Endothelial cell of umbilical vein (primary cell): ENCODE measurements around the gene ERO1B. TPM values are rescaled to one million over a fixed set of nuclear protein-coding genes. Genes with fewer than 3 reads are reported as not detected.

Experiments used
- BruUV-seq: library from RNA; stranded (reverse); fragments of 400-500 nt; replicated peaks from 2 replicates; lab custom pipeline; 2021; lab: Mats Ljungman, UMichigan
- CTCF ChIA-PET: fragments of 300-600, 350-600 bp; sonication (Branson Sonifier 250); formaldehyde crosslinking; loops from one replicate; lab custom pipeline; 2021; ENCODE audit warnings: antibody characterized with exemption, inconsistent platforms; lab: Charles Lee
- POLR2A ChIA-PET: fragments of 300-600, 350-600 bp; sonication (Branson Sonifier 250); formaldehyde crosslinking; loops from one replicate; lab custom pipeline; 2021; ENCODE audit warnings: antibody characterized with exemption, inconsistent platforms; lab: Charles Lee
- DNase-seq: peaks from one replicate; pipeline ENCODE4 v3.0.0-alpha.2; 2011; ENCODE audit warnings: low read depth, low spot score
- FAIRE-seq: peaks from 2 replicates; lab custom pipeline; 2011; peaks lifted over from hg19 to GRCh38; lab: Jason Lieb, UNC
- H2AFZ ChIP-seq: 2 replicates; pipeline ENCODE4 v1.6.0; 2012; ENCODE audit warnings: low read depth, low read length, control low read depth, inconsistent platforms
- H3K27ac ChIP-seq: 2 replicates; pipeline ENCODE4 v1.5.1; 2011; ENCODE audit warnings: low read depth, mild to moderate bottlenecking, control low read depth, low read length, moderate library complexity; ENCODE audit not compliant: insufficient read depth
- H3K27me3 ChIP-seq, 2 experiments: 2 replicates each; pipeline versions ENCODE4 v1.6.0 to v1.6.1; 2011; ENCODE audit warnings: low read length in 2 of 2, mixed read lengths in 1 of 2; ENCODE audit not compliant: control insufficient read depth in 2 of 2, insufficient read depth in 2 of 2
- H3K36me3 ChIP-seq, 2 experiments: 2 replicates in 1 of 2; 3 replicates in 1 of 2; pipeline ENCODE4 v1.5.1; 2011; ENCODE audit warnings: low read length in 2 of 2, mild to moderate bottlenecking in 1 of 2, moderate library complexity in 1 of 2; ENCODE audit not compliant: control insufficient read depth in 2 of 2, insufficient read depth in 2 of 2; ENCODE audit errors: extremely low read depth in 1 of 2
- H3K4me1 ChIP-seq: 3 replicates; pipeline ENCODE4 v1.5.1; 2011; ENCODE audit warnings: mild to moderate bottlenecking, low read length; ENCODE audit not compliant: control insufficient read depth, insufficient read depth; ENCODE audit errors: extremely low read depth
- H3K4me2 ChIP-seq: 2 replicates; pipeline ENCODE4 v1.6.1; 2011; ENCODE audit warnings: low read length, control low read depth, mixed read lengths; ENCODE audit not compliant: insufficient read depth
- H3K4me3 ChIP-seq, 3 experiments: fragments of 200-600 bp in 1 of 3; sonication (generic), shearing (Covaris generic) in 1 of 3; replicated peaks in 1 of 3; 2 replicates each; pipeline ENCODE4 v1.5.1; 2011 to 2016; ENCODE audit warnings: control low read depth in 3 of 3, low read length in 3 of 3, mild to moderate bottlenecking in 2 of 3, inconsistent platforms in 1 of 3, low read depth in 1 of 3, moderate library complexity in 1 of 3; ENCODE audit not compliant: insufficient read depth in 1 of 3
- H3K79me2 ChIP-seq: 2 replicates; pipeline ENCODE4 v1.6.0; 2012; ENCODE audit warnings: low read length, inconsistent platforms; ENCODE audit not compliant: control insufficient read depth, insufficient read depth
- H3K9ac ChIP-seq: replicated peaks from 2 replicates; pipeline ENCODE3; 2011; ENCODE audit warnings: low read length, control low read depth; ENCODE audit not compliant: insufficient read depth; ENCODE audit errors: extremely low read depth
- H3K9me1 ChIP-seq: replicated peaks from 3 replicates; pipeline ENCODE4 v1.6.0; 2011; ENCODE audit warnings: mild to moderate bottlenecking, low read length; ENCODE audit not compliant: control insufficient read depth, insufficient read depth; ENCODE audit errors: extremely low read depth
- H3K9me3 ChIP-seq: replicated peaks from 2 replicates; pipeline ENCODE4 v1.5.1; 2012; ENCODE audit warnings: low read length, inconsistent platforms; ENCODE audit not compliant: control insufficient read depth, insufficient read depth
- H4K20me1 ChIP-seq: replicated peaks from 2 replicates; pipeline ENCODE3; 2011; ENCODE audit warnings: mild to moderate bottlenecking, low read length; ENCODE audit not compliant: control insufficient read depth, insufficient read depth; ENCODE audit errors: extremely low read depth
- CTCF ChIP-seq, 2 donors: IDR thresholded peaks; 1 replicate in 1 of 2; 2 replicates in 1 of 2; pipeline ENCODE4 v1.5.1; 2011; ENCODE audit warnings: low read length in 2 of 2, mild to moderate bottlenecking in 2 of 2, moderate library complexity in 2 of 2, control low read depth in 1 of 2, inconsistent platforms in 1 of 2, low read depth in 1 of 2; ENCODE audit not compliant: insufficient read depth in 1 of 2; ENCODE audit errors: extremely low read depth in 1 of 2
- EZH2 ChIP-seq: IDR thresholded peaks from 2 replicates; pipeline ENCODE4 v1.6.1; 2012; ENCODE audit warnings: borderline replicate concordance, low read depth, mild to moderate bottlenecking, moderate library complexity, low read length, inconsistent platforms; ENCODE audit not compliant: severe bottlenecking
- FOS ChIP-seq: IDR thresholded peaks from 2 replicates; pipeline ENCODE4 v1.6.1; 2011; ENCODE audit warnings: mild to moderate bottlenecking, low read length, moderate library complexity, borderline replicate concordance; ENCODE audit not compliant: insufficient read depth
- GATA2 ChIP-seq: IDR thresholded peaks from 2 replicates; pipeline ENCODE4 v1.7.0; 2011; ENCODE audit warnings: low read depth, mild to moderate bottlenecking, moderate library complexity, mixed read lengths, low read length; ENCODE audit not compliant: insufficient read length, insufficient read depth
- JUN ChIP-seq: IDR thresholded peaks from 2 replicates; pipeline ENCODE4 v1.6.1; 2011; ENCODE audit warnings: borderline replicate concordance, low read depth; ENCODE audit not compliant: insufficient read length, insufficient read depth
- POLR2A ChIP-seq: IDR thresholded peaks from 2 replicates; pipeline ENCODE4 v1.6.1; 2012; ENCODE audit warnings: low read depth, mild to moderate bottlenecking, control low read depth, low read length
- POLR2AphosphoS5 ChIP-seq: IDR thresholded peaks from 2 replicates; pipeline ENCODE4 v1.6.1; 2012; ENCODE audit warnings: low read depth, mild to moderate bottlenecking, control low read depth, low read length, moderate library complexity; ENCODE audit not compliant: insufficient read depth
- dilution Hi-C: fragments of 300-500 bp; cut with MboI; formaldehyde crosslinking; loops from one replicate; pipeline ENCODE4 v1.15.0; 2019; ENCODE audit warnings: low sequenced_read_pairs; ENCODE audit not compliant: extremely low pct_ligation_motif_present
- intact Hi-C: fragments of 100-400 bp; cut with micrococcal nuclease; formaldehyde crosslinking; loops from one replicate; pipeline ENCODE4 v1.10.0; 2022
- polyA plus RNA-seq, 4 experiments: library from polyadenylated mRNA; depleted of rRNA in 3 of 4; stranded (reverse) in 3 of 4; unstranded in 1 of 4; fragments of >200 nt; gene quantifications; 2 replicates each; pipeline versions ENCODE4 v1.2.1 to v1.2.3, GENCODE V29; 2011 to 2012; ENCODE audit warnings: missing spikeins in 1 of 4
- total RNA-seq: library from RNA; stranded (reverse); gene quantifications from 2 replicates; pipeline ENCODE4 v1.2.3, GENCODE V29; 2021
- TF ChIP-seq, protein P1 (sequence below): IDR thresholded peaks from 2 replicates; pipeline ENCODE4 v1.6.1; 2011; ENCODE audit not compliant: insufficient read depth, insufficient read length

The ERO1B gene
- total and polyA plus RNA-seq, 2 donors (not counting 3 experiments of a cell fraction or from before 2014, with no cell fraction given) = 1.9 to 3.6 TPM

- H3K9me3 ChIP-seq = no peaks in the 10 kb centered on the region
- no peaks in the 10 kb centered on the region for H4K20me1 ChIP-seq
- H3K4me1 ChIP-seq = peaks cover 3% of the 10 kb centered on the region
- H3K36me3 ChIP-seq = no peaks in the 10 kb centered on the region
- H3K9ac ChIP-seq = no peak overlapping the region
- H3K79me2 ChIP-seq = no peaks in the 10 kb centered on the region
- dilution Hi-C loops (no loop called here), intact Hi-C loops (loop anchor here (2.0 to 5.0 kb wide), 2 partner anchors 67 to 577 kb away; partner anchors contain the start of gene GPR137B)
- no peaks in the 10 kb centered on the region for H3K27me3 ChIP-seq
- no peak overlapping the region for H3K4me2 ChIP-seq
- H3K4me3 ChIP-seq = no peak overlapping the region
- H3K9me1 ChIP-seq = no peaks in the 10 kb centered on the region
- H3K27ac ChIP-seq = no peak overlapping the region
- FAIRE-seq (no peak), DNase-seq (no peak)
- no peak for TF ChIP-seq FOS
- TF ChIP-seq, protein P1, sequence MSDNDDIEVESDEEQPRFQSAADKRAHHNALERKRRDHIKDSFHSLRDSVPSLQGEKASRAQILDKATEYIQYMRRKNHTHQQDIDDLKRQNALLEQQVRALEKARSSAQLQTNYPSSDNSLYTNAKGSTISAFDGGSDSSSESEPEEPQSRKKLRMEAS = no peak
- no peak for TF ChIP-seq POLR2A
- TF ChIP-seq JUN = no peak
- TF ChIP-seq EZH2 = no peak
- no peak for TF ChIP-seq GATA2
- TF ChIP-seq CTCF (IDR thresholded peaks at IDR 0.05; ENCODE audit: extremely low read depth in 1 of 2, insufficient read depth in 1 of 2, low read depth in 1 of 2, low read length in 2 of 2) = no peak
- TF ChIP-seq POLR2AphosphoS5 = no peak
- no TSS peak for BruUV-seq
- POLR2A ChIA-PET = no interaction called here
- H2AFZ ChIP-seq = no peak overlapping the region
- CTCF ChIA-PET = no interaction called here
Measured at GRCh38 chr1:236209713-236210112, 72.0 kb downstream of the ERO1B start.
